ENCODE data around the gene CNPY2. TPM values are rescaled to one million over a fixed set of nuclear protein-coding genes. Genes with fewer than 3 reads are reported as not detected.

Gene CNPY2
- total and polyA plus RNA-seq, 2 of the 13 experiments (the other 11 are each of a cell fraction or from before 2014, with no cell fraction given), result 285 to 356 TPM

DNA sequence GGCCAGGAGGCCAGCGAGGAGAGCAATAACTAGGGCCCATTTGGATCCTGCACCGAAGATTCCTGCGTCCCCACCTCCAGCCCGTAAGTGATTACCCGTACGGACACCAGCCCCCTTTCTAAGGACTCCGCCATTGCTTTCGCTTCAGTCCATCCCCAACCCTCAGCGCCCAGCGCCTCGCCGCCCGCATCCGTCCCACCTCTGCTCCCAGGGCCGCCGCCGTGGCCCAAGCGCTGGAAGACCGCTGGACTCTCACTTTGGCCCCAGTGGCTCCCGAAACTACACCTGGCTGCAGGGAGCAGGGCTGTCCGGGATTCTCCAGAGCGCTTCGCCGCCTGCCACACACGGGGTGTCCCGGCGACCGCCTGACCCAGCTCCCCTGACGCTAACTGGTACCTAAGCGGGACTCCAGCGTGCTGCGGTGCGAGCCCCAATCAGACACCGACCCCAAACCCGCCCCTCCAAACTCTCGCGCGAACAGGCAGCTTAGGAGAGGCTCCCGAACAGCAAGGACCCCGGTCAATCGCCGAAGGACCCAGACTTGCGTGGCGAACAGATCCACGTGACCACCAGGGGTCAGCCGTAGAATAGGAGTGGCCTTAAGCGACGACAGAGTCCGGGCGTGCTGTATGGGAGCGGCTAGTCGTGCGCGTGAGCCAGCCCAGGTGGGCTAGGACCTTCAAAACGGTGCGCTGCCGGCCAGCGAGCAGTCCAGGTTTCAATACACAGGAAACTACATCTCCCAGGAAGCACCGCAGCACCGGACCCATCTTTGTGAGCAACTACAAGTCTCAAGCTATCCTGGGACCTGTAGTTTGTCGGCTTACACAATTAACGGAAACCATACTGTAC, at the start of gene CNPY2 (continued):
- TF ChIP-seq, protein P1, sequence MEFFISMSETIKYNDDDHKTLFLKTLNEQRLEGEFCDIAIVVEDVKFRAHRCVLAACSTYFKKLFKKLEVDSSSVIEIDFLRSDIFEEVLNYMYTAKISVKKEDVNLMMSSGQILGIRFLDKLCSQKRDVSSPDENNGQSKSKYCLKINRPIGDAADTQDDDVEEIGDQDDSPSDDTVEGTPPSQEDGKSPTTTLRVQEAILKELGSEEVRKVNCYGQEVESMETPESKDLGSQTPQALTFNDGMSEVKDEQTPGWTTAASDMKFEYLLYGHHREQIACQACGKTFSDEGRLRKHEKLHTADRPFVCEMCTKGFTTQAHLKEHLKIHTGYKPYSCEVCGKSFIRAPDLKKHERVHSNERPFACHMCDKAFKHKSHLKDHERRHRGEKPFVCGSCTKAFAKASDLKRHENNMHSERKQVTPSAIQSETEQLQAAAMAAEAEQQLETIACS (CRISPR knock-in tag; IDR thresholded peaks at IDR 0.05), result peak; percentile 58; the same call in 1 of the 2 replicates
- TF ChIP-seq ZBTB44 (CRISPR knock-in tag; IDR thresholded peaks at IDR 0.05) (no peak), ZZZ3 (CRISPR knock-in tag; IDR thresholded peaks at IDR 0.05; ENCODE audit: borderline replicate concordance) (peak; percentile 38; the same call in 1 of the 2 replicates), ZFP62 (CRISPR knock-in tag; IDR thresholded peaks at IDR 0.05) (no peak; the same call in 1 of the 2 replicates), ZSCAN9 (CRISPR knock-in tag; IDR thresholded peaks at IDR 0.05; ENCODE audit: borderline replicate concordance) (peak; percentile 68), ELF4 (CRISPR knock-in tag; IDR thresholded peaks at IDR 0.05; ENCODE audit: borderline replicate concordance) (no peak), ZNF558 (CRISPR knock-in tag; IDR thresholded peaks at IDR 0.05; ENCODE audit: borderline replicate concordance) (0 out of 2 replicates have a peak, but pooled peaks have one; percentile 66), ZNF577 (CRISPR knock-in tag; IDR thresholded peaks at IDR 0.05; ENCODE audit: borderline replicate concordance, low read depth) (no peak), IKZF4 (CRISPR knock-in tag; IDR thresholded peaks at IDR 0.05; ENCODE audit: borderline replicate concordance, low read depth, not compliant biosample characterization) (peak; percentile 27), NFIC (IDR thresholded peaks at IDR 0.05; ENCODE audit: low read length) (no peak), MAFF (IDR thresholded peaks at IDR 0.05; ENCODE audit: low read depth, low read length) (no peak), ZNF251 (CRISPR knock-in tag; IDR thresholded peaks at IDR 0.05) (no peak), GMEB1 (CRISPR knock-in tag; IDR thresholded peaks at IDR 0.05; ENCODE audit: borderline replicate concordance) (peak; percentile 88), ARNT (IDR thresholded peaks at IDR 0.05) (no peak), BORCS8-MEF2B (CRISPR knock-in tag; IDR thresholded peaks at IDR 0.05) (peak; percentile 85; the same call in 1 of the 2 replicates), XRCC5 (optimal IDR thresholded peaks at IDR 0.05; ENCODE audit: low read length) (peak; percentile 30), FOSL2 (CRISPR knock-in tag; IDR thresholded peaks at IDR 0.05) (peak; percentile 20; the same call in 1 of the 2 replicates), TBP (CRISPR knock-in tag; IDR thresholded peaks at IDR 0.05) (no peak), ZNF589 (CRISPR knock-in tag; conservative IDR thresholded peaks at IDR 0.05) (peak; percentile 84; the same call in 1 of the 2 replicates), ZNF468 (CRISPR knock-in tag; IDR thresholded peaks at IDR 0.05) (no peak), AGO1 (IDR thresholded peaks at IDR 0.05; ENCODE audit: low read depth, low read length, poor library complexity, severe bottlenecking) (no peak), GTF2F1 (IDR thresholded peaks at IDR 0.05; ENCODE audit: low read length) (no peak)
- TF ChIP-seq, protein P2, sequence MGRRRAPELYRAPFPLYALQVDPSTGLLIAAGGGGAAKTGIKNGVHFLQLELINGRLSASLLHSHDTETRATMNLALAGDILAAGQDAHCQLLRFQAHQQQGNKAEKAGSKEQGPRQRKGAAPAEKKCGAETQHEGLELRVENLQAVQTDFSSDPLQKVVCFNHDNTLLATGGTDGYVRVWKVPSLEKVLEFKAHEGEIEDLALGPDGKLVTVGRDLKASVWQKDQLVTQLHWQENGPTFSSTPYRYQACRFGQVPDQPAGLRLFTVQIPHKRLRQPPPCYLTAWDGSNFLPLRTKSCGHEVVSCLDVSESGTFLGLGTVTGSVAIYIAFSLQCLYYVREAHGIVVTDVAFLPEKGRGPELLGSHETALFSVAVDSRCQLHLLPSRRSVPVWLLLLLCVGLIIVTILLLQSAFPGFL (CRISPR knock-in tag; IDR thresholded peaks at IDR 0.05), result no peak

Data from HepG2 (cell line).